Fibroblast of lung (primary cell): ENCODE measurements around the gene SLC30A2.

Source experiments
- EZH2 ChIP-seq: IDR thresholded peaks from 2 replicates; pipeline ENCODE4 v1.5.1; 2012; ENCODE audit warnings: low read length, control low read depth, mild to moderate bottlenecking; ENCODE audit errors: missing control alignments
- TF ChIP-seq, protein P1 (sequence below), 2 donors: IDR thresholded peaks in 1 of 2; conservative IDR thresholded peaks in 1 of 2; 1 replicate in 1 of 2; 2 replicates in 1 of 2; pipeline ENCODE4 v1.5.1; 2011 to 2012; ENCODE audit warnings: low read length in 2 of 2, control low read depth in 1 of 2, inconsistent platforms in 1 of 2, low read depth in 1 of 2, mild to moderate bottlenecking in 1 of 2

- TF ChIP-seq, protein P1, sequence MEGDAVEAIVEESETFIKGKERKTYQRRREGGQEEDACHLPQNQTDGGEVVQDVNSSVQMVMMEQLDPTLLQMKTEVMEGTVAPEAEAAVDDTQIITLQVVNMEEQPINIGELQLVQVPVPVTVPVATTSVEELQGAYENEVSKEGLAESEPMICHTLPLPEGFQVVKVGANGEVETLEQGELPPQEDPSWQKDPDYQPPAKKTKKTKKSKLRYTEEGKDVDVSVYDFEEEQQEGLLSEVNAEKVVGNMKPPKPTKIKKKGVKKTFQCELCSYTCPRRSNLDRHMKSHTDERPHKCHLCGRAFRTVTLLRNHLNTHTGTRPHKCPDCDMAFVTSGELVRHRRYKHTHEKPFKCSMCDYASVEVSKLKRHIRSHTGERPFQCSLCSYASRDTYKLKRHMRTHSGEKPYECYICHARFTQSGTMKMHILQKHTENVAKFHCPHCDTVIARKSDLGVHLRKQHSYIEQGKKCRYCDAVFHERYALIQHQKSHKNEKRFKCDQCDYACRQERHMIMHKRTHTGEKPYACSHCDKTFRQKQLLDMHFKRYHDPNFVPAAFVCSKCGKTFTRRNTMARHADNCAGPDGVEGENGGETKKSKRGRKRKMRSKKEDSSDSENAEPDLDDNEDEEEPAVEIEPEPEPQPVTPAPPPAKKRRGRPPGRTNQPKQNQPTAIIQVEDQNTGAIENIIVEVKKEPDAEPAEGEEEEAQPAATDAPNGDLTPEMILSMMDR (conservative IDR thresholded peaks at IDR 0.05 in 1 of 2, IDR thresholded peaks at IDR 0.05 in 1 of 2; ENCODE audit: low read depth in 1 of 2, low read length in 2 of 2) = no peak
- no peak for TF ChIP-seq EZH2
Observed at GRCh38 chr1:26075421-26076144, 29.7 kb upstream of the SLC30A2 start.
